HepG2 (cell line): ENCODE results near the gene CREBRF. TPM values are rescaled to one million over a fixed set of nuclear protein-coding genes. Genes with fewer than 3 reads are reported as not detected.
A peak's percentile ranks its signal among the peaks of the same experiment; 100 is the strongest.

Source experiments
- ETV5 ChIP-seq: IDR thresholded peaks from 2 replicates; pipeline ENCODE4 v1.6.1; 2018; ENCODE audit warnings: missing biosample characterization, missing genetic modification reagents, inconsistent platforms, borderline replicate concordance
- ETV6 ChIP-seq: sonication (generic); formaldehyde crosslinking; conservative IDR thresholded peaks from 2 replicates; pipeline ENCODE4 v1.4.0; 2020; ENCODE audit warnings: missing genetic modification reagents
- GATAD1 ChIP-seq: IDR thresholded peaks from 2 replicates; pipeline ENCODE4 v1.6.1; 2016; ENCODE audit warnings: missing genetic modification reagents, missing compliant biosample characterization
- PAF1 ChIP-seq: IDR thresholded peaks from 2 replicates; pipeline ENCODE4 v1.6.1; 2016; ENCODE audit warnings: missing genetic modification reagents, missing compliant biosample characterization
- SRSF1 ChIP-seq: fragments of 200-400 bp; formaldehyde crosslinking; optimal IDR thresholded peaks from 2 replicates; pipeline ENCODE3; 2017; ENCODE audit warnings: mild to moderate bottlenecking, low read depth, low read length, moderate library complexity
- ZFP90 ChIP-seq: sonication (generic); formaldehyde crosslinking; IDR thresholded peaks from 2 replicates; pipeline ENCODE4 v1.8.0; 2022; ENCODE audit warnings: missing genetic modification reagents, mild to moderate bottlenecking, inconsistent platforms, borderline replicate concordance
- ZNF251 ChIP-seq: sonication (generic); formaldehyde crosslinking; IDR thresholded peaks from 2 replicates; pipeline ENCODE4 v1.9.0; 2021; ENCODE audit warnings: mild to moderate bottlenecking, missing genetic modification reagents
- ZNF598 ChIP-seq: sonication (generic); formaldehyde crosslinking; IDR thresholded peaks from 2 replicates; pipeline ENCODE4 v1.5.1; 2020; ENCODE audit warnings: mild to moderate bottlenecking, missing genetic modification reagents, borderline replicate concordance
- ZNF75D ChIP-seq: sonication (generic); formaldehyde crosslinking; IDR thresholded peaks from 2 replicates; pipeline ENCODE4 v1.8.1; 2023; ENCODE audit warnings: missing genetic modification reagents, mild to moderate bottlenecking, borderline replicate concordance
- polyA plus RNA-seq, 8 experiments: library from polyadenylated mRNA; depleted of rRNA in 3 of 8; stranded (reverse) in 7 of 8; unstranded in 1 of 8; fragments of >200 nt; fragmentation: Illumina TruSeq in 4 of 8; extraction: Trizol in 4 of 8; gene quantifications; 2 replicates each; pipeline versions ENCODE4 v1.2.1 to v1.2.3, GENCODE V29; 2011 to 2016; ENCODE audit warnings: low read depth in 4 of 8, missing spikeins in 1 of 8, mixed read lengths in 1 of 8; ENCODE audit not compliant: insufficient read depth in 1 of 8
- total RNA-seq, 5 experiments: library from RNA; depleted of rRNA; stranded (reverse); fragments of >200 nt; fragmentation: Illumina TruSeq; extraction: Trizol; gene quantifications; 2 replicates each; pipeline ENCODE4 v1.2.3, GENCODE V29; 2016; ENCODE audit warnings: low read depth in 1 of 5
- TF ChIP-seq, protein P1 (sequence below): sonication (generic); formaldehyde crosslinking; IDR thresholded peaks from 2 replicates; pipeline ENCODE4 v1.5.1; 2020; ENCODE audit warnings: mild to moderate bottlenecking, missing genetic modification reagents, borderline replicate concordance
- TF ChIP-seq, protein P2 (sequence below): sonication (generic); formaldehyde crosslinking; IDR thresholded peaks from 2 replicates; pipeline ENCODE4 v1.8.0; 2022; ENCODE audit warnings: mild to moderate bottlenecking, missing genetic modification reagents; ENCODE audit not compliant: insufficient replicate concordance
- TF ChIP-seq, protein P3 (sequence below): IDR thresholded peaks from 2 replicates; pipeline ENCODE4 v1.6.1; 2016
- TF ChIP-seq, protein P4 (sequence below): sonication (generic); formaldehyde crosslinking; IDR thresholded peaks from 2 replicates; pipeline ENCODE4 v1.8.0; 2022; ENCODE audit warnings: missing genetic modification reagents, mild to moderate bottlenecking, borderline replicate concordance
- TF ChIP-seq, protein P5 (sequence below): sonication (generic); formaldehyde crosslinking; IDR thresholded peaks from 2 replicates; pipeline ENCODE4 v1.5.0; 2020; ENCODE audit warnings: mild to moderate bottlenecking, low read depth, missing genetic modification reagents, borderline replicate concordance

CREBRF gene
- total and polyA plus RNA-seq, 2 of the 13 experiments (the other 11 are each of a cell fraction or from before 2014, with no cell fraction given): 4.5 to 10.2 TPM

- TF ChIP-seq, protein P1, sequence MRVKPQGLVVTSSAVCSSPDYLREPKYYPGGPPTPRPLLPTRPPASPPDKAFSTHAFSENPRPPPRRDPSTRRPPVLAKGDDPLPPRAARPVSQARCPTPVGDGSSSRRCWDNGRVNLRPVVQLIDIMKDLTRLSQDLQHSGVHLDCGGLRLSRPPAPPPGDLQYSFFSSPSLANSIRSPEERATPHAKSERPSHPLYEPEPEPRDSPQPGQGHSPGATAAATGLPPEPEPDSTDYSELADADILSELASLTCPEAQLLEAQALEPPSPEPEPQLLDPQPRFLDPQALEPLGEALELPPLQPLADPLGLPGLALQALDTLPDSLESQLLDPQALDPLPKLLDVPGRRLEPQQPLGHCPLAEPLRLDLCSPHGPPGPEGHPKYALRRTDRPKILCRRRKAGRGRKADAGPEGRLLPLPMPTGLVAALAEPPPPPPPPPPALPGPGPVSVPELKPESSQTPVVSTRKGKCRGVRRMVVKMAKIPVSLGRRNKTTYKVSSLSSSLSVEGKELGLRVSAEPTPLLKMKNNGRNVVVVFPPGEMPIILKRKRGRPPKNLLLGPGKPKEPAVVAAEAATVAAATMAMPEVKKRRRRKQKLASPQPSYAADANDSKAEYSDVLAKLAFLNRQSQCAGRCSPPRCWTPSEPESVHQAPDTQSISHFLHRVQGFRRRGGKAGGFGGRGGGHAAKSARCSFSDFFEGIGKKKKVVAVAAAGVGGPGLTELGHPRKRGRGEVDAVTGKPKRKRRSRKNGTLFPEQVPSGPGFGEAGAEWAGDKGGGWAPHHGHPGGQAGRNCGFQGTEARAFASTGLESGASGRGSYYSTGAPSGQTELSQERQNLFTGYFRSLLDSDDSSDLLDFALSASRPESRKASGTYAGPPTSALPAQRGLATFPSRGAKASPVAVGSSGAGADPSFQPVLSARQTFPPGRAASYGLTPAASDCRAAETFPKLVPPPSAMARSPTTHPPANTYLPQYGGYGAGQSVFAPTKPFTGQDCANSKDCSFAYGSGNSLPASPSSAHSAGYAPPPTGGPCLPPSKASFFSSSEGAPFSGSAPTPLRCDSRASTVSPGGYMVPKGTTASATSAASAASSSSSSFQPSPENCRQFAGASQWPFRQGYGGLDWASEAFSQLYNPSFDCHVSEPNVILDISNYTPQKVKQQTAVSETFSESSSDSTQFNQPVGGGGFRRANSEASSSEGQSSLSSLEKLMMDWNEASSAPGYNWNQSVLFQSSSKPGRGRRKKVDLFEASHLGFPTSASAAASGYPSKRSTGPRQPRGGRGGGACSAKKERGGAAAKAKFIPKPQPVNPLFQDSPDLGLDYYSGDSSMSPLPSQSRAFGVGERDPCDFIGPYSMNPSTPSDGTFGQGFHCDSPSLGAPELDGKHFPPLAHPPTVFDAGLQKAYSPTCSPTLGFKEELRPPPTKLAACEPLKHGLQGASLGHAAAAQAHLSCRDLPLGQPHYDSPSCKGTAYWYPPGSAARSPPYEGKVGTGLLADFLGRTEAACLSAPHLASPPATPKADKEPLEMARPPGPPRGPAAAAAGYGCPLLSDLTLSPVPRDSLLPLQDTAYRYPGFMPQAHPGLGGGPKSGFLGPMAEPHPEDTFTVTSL (CRISPR knock-in tag): no peak
- TF ChIP-seq ZNF251 (no peak), SRSF1 (peak; percentile 90), ETV6 (CRISPR knock-in tag) (no peak), PAF1 (CRISPR knock-in tag) (no peak), ETV5 (CRISPR knock-in tag) (peak; percentile 66), ZNF75D (CRISPR knock-in tag) (no peak), ZNF598 (CRISPR knock-in tag) (no peak), GATAD1 (CRISPR knock-in tag) (peak; percentile 95), ZFP90 (CRISPR knock-in tag) (no peak)
- TF ChIP-seq, protein P2, sequence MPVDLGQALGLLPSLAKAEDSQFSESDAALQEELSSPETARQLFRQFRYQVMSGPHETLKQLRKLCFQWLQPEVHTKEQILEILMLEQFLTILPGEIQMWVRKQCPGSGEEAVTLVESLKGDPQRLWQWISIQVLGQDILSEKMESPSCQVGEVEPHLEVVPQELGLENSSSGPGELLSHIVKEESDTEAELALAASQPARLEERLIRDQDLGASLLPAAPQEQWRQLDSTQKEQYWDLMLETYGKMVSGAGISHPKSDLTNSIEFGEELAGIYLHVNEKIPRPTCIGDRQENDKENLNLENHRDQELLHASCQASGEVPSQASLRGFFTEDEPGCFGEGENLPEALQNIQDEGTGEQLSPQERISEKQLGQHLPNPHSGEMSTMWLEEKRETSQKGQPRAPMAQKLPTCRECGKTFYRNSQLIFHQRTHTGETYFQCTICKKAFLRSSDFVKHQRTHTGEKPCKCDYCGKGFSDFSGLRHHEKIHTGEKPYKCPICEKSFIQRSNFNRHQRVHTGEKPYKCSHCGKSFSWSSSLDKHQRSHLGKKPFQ (CRISPR knock-in tag): no peak
- TF ChIP-seq, protein P3, sequence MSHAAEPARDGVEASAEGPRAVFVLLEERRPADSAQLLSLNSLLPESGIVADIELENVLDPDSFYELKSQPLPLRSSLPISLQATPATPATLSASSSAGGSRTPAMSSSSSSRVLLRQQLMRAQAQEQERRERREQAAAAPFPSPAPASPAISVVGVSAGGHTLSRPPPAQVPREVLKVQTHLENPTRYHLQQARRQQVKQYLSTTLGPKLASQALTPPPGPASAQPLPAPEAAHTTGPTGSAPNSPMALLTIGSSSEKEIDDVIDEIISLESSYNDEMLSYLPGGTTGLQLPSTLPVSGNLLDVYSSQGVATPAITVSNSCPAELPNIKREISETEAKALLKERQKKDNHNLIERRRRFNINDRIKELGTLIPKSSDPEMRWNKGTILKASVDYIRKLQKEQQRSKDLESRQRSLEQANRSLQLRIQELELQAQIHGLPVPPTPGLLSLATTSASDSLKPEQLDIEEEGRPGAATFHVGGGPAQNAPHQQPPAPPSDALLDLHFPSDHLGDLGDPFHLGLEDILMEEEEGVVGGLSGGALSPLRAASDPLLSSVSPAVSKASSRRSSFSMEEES (CRISPR knock-in tag): peak; percentile 21; the same call in 1 of the 2 replicates
- TF ChIP-seq, protein P4, sequence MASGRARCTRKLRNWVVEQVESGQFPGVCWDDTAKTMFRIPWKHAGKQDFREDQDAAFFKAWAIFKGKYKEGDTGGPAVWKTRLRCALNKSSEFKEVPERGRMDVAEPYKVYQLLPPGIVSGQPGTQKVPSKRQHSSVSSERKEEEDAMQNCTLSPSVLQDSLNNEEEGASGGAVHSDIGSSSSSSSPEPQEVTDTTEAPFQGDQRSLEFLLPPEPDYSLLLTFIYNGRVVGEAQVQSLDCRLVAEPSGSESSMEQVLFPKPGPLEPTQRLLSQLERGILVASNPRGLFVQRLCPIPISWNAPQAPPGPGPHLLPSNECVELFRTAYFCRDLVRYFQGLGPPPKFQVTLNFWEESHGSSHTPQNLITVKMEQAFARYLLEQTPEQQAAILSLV (CRISPR knock-in tag): no peak; the same call in 1 of the 2 replicates
- TF ChIP-seq, protein P5, sequence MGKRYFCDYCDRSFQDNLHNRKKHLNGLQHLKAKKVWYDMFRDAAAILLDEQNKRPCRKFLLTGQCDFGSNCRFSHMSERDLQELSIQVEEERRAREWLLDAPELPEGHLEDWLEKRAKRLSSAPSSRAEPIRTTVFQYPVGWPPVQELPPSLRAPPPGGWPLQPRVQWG (CRISPR knock-in tag): no peak
Measured at GRCh38 chr5:173144200-173145176, 88.3 kb downstream of the CREBRF start, which contains the start of gene BNIP1 (continued).
